WTC11 (cell line): ENCODE measurements around the gene MACROD2. TPM values are rescaled to one million over a fixed set of nuclear protein-coding genes. Genes with fewer than 3 reads are reported as not detected.

Experiments
- ATAC-seq: fragments of 200-7000 bp; cut with Tn5 transposase; 2 replicates; pipeline ENCODE4 v1.10.0; 2021; ENCODE audit warnings: mild to moderate bottlenecking, moderate library complexity
- CTCF ChIA-PET: fragments of 300-600 bp; sonication (Branson Sonifier 250); formaldehyde crosslinking; loops from one replicate; lab custom pipeline; 2021; ENCODE audit warnings: antibody characterized with exemption; lab: Charles Lee
- POLR2A ChIA-PET: fragments of 350-600 bp; sonication (Branson Sonifier 250); formaldehyde crosslinking; loops from one replicate; lab custom pipeline; 2021; ENCODE audit warnings: antibody characterized with exemption; lab: Charles Lee
- DNase-seq: peaks from one replicate; pipeline ENCODE4 v3.0.0; 2021; ENCODE audit warnings: low spot score
- H3K27ac Mint-ChIP-seq: 2 replicates; pipeline ENCODE4 v1.8.0; 2021; ENCODE audit warnings: mixed read lengths
- H3K27me3 Mint-ChIP-seq: 2 replicates; pipeline ENCODE4 v1.8.0; 2021; ENCODE audit warnings: low read depth, mild to moderate bottlenecking, moderate library complexity, mixed read lengths
- H3K36me3 Mint-ChIP-seq: 2 replicates; pipeline ENCODE4 v1.8.0; 2021; ENCODE audit warnings: mixed read lengths
- H3K4me1 Mint-ChIP-seq: 2 replicates; pipeline ENCODE4 v1.8.0; 2022; ENCODE audit warnings: mixed read lengths
- H3K4me3 Mint-ChIP-seq: 2 replicates; pipeline ENCODE4 v1.8.0; 2021; ENCODE audit warnings: mild to moderate bottlenecking, moderate library complexity, mixed read lengths
- H3K9me3 Mint-ChIP-seq: 2 replicates; pipeline ENCODE4 v1.8.0; 2021; ENCODE audit warnings: mixed read lengths
- FOXJ3 ChIP-seq: sonication (generic); formaldehyde crosslinking; IDR thresholded peaks from 2 replicates; pipeline ENCODE4 v1.9.0; 2021; ENCODE audit warnings: missing genetic modification reagents, mild to moderate bottlenecking, borderline replicate concordance
- GABPB1 ChIP-seq: sonication (generic); formaldehyde crosslinking; IDR thresholded peaks from 2 replicates; pipeline ENCODE4 v1.8.1; 2023; ENCODE audit warnings: mild to moderate bottlenecking, missing genetic modification reagents
- HMGXB4 ChIP-seq: sonication (generic); formaldehyde crosslinking; IDR thresholded peaks from 2 replicates; pipeline ENCODE4 v1.8.1; 2023; ENCODE audit warnings: mild to moderate bottlenecking, moderate library complexity, missing genetic modification reagents
- JAZF1 ChIP-seq: fragments of 250-450 bp; sonication (Bioruptor Pico); IDR thresholded peaks from 2 replicates; pipeline ENCODE4 v1.9.0; 2021; ENCODE audit warnings: moderate library complexity, mild to moderate bottlenecking, inconsistent platforms
- MAX ChIP-seq: sonication (generic); formaldehyde crosslinking; IDR thresholded peaks from 2 replicates; pipeline ENCODE4 v1.8.0; 2022; ENCODE audit warnings: mild to moderate bottlenecking, missing genetic modification reagents
- MLX ChIP-seq: sonication (generic); formaldehyde crosslinking; IDR thresholded peaks from 2 replicates; pipeline ENCODE4 v1.8.1; 2023; ENCODE audit warnings: mild to moderate bottlenecking, missing genetic modification reagents, moderate library complexity
- PRRX2 ChIP-seq: fragments of 250-450 bp; sonication (Bioruptor Pico); IDR thresholded peaks from 2 replicates; pipeline ENCODE4 v1.8.0; 2021; ENCODE audit warnings: mild to moderate bottlenecking
- TP53 ChIP-seq: sonication (generic); formaldehyde crosslinking; IDR thresholded peaks from 2 replicates; pipeline ENCODE4 v1.8.1; 2023; ENCODE audit warnings: mild to moderate bottlenecking, missing genetic modification reagents
- ZBTB43 ChIP-seq: sonication (generic); formaldehyde crosslinking; IDR thresholded peaks from 2 replicates; pipeline ENCODE4 v1.8.1; 2023; ENCODE audit warnings: mild to moderate bottlenecking, missing genetic modification reagents
- ZNF121 ChIP-seq: sonication (generic); formaldehyde crosslinking; IDR thresholded peaks from 2 replicates; pipeline ENCODE4 v1.8.0; 2023; ENCODE audit warnings: missing genetic modification reagents
- ZNF232 ChIP-seq: sonication (generic); formaldehyde crosslinking; IDR thresholded peaks from 2 replicates; pipeline ENCODE4 v1.8.0; 2022; ENCODE audit warnings: mild to moderate bottlenecking, missing genetic modification reagents
- total RNA-seq: library from RNA; stranded (reverse); gene quantifications from 3 replicates; pipeline ENCODE4 v1.2.3, GENCODE V29; 2021
- TF ChIP-seq, protein P1 (sequence below): sonication (generic); formaldehyde crosslinking; IDR thresholded peaks from 2 replicates; pipeline ENCODE4 v1.8.0; 2022; ENCODE audit warnings: mild to moderate bottlenecking, missing genetic modification reagents
- TF ChIP-seq, protein P2 (sequence below): fragments of 250-450 bp; sonication (Bioruptor Pico); conservative IDR thresholded peaks from 2 replicates; pipeline ENCODE4 v1.9.0; 2021; ENCODE audit warnings: mild to moderate bottlenecking
- TF ChIP-seq, protein P3 (sequence below): fragments of 250-450 bp; sonication (Bioruptor Pico); IDR thresholded peaks from 2 replicates; pipeline ENCODE4 v1.9.0; 2021; ENCODE audit warnings: mild to moderate bottlenecking
- TF ChIP-seq, protein P4 (sequence below): sonication (generic); formaldehyde crosslinking; IDR thresholded peaks from 2 replicates; pipeline ENCODE4 v1.8.0; 2023; ENCODE audit warnings: missing genetic modification reagents, mild to moderate bottlenecking, borderline replicate concordance
- TF ChIP-seq, protein P5 (sequence below): sonication (generic); formaldehyde crosslinking; IDR thresholded peaks from 2 replicates; pipeline ENCODE4 v1.8.0; 2023; ENCODE audit warnings: missing genetic modification reagents
- TF ChIP-seq, protein P6 (sequence below): sonication (generic); formaldehyde crosslinking; conservative IDR thresholded peaks from 2 replicates; pipeline ENCODE4 v1.8.1; 2023; ENCODE audit warnings: mild to moderate bottlenecking, low read depth, missing genetic modification reagents, moderate library complexity

Gene MACROD2
- total RNA-seq, 1 experiment from 2014 or later, result 4.1 TPM

DNA sequence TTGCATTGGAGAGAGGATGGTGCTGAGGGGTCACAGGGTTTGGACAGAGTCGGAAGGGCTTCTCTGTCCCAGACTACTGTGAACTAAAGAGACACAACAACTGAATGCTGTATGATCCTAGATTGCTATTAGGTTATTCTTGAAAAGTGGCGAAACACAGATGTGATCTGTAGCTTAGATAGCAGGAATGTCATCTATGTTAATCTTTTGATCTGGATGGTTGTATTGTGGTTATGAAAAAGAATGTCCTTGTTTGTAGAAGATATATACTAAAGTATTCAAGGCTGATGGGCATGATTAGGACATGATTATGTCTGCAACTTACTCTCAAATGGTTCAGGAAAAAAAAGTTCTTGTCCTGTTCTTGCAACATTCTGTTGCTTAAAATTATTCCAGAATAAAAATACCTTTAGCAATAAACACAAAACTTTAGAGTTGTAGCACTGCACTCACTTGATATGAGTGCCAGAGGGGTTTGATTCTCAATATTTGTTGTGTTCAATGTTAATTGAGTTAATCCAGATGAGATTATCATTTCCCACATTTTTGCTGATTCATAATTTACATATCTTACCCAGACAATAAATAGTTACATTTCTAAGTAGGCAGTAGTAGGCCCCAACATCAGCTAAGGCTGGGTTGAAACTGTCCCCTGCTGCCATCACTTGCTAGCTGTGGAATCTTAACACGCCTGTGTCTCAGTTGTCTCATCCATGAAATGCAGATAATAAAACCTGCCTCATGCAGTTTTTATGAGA is 1932.8 kb downstream of the MACROD2 start:
- DNase-seq (no peak), ATAC-seq (no peak)
- Mint-ChIP-seq H3K4me1 (no peaks in the 10 kb centered on the region), H3K27ac (no peak overlapping the region), H3K36me3 (no peaks in the 10 kb centered on the region), H3K27me3 (no peaks in the 10 kb centered on the region; the same call in 1 of the 2 replicates), H3K4me3 (no peak overlapping the region), H3K9me3 (peaks cover 14% of the 10 kb centered on the region)
- CTCF ChIA-PET, result no interaction called here
- TF ChIP-seq, protein P1, sequence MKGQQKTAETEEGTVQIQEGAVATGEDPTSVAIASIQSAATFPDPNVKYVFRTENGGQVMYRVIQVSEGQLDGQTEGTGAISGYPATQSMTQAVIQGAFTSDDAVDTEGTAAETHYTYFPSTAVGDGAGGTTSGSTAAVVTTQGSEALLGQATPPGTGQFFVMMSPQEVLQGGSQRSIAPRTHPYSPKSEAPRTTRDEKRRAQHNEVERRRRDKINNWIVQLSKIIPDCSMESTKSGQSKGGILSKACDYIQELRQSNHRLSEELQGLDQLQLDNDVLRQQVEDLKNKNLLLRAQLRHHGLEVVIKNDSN (CRISPR knock-in tag), result no peak
- TF ChIP-seq MLX (CRISPR knock-in tag) (no peak), GABPB1 (CRISPR knock-in tag) (no peak), HMGXB4 (CRISPR knock-in tag) (no peak), PRRX2 (no peak), ZNF121 (no peak), FOXJ3 (no peak), TP53 (no peak), ZNF232 (CRISPR knock-in tag) (no peak), JAZF1 (CRISPR knock-in tag) (no peak), MAX (CRISPR knock-in tag) (no peak), ZBTB43 (CRISPR knock-in tag) (no peak)
- TF ChIP-seq, protein P2, sequence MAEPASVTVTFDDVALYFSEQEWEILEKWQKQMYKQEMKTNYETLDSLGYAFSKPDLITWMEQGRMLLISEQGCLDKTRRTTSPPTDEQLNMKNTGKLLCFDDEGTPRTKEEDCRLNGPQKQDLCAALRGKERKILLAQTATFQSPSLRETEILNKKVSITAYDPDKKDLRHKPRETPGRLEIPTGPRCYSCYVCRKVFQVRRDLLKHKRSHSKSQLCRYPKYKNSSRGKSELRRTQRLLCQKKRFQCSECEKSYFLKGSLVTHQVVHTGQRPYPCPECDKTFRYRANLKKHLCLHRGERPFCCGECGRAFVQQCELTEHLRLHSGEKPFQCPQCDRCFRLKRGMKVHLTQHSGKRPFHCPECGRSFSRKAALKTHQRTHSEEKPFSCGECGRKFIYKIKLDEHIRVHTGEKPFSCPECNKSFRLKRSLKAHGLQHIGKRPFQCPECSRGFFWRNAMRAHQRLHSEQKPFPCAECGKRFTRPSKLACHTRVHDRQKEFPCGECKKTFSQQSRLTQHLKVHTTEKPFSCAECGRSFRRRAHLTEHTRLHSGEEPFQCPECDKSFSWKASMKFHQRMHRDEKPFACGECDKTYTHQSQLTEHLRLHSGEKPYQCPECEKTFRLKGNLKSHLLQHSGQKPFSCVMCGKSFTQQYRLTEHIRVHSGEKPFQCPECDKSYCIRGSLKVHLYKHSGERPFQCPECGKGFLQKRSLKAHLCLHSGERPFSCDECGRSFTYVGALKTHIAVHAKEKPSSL (CRISPR knock-in tag), result no peak
- TF ChIP-seq, protein P3, sequence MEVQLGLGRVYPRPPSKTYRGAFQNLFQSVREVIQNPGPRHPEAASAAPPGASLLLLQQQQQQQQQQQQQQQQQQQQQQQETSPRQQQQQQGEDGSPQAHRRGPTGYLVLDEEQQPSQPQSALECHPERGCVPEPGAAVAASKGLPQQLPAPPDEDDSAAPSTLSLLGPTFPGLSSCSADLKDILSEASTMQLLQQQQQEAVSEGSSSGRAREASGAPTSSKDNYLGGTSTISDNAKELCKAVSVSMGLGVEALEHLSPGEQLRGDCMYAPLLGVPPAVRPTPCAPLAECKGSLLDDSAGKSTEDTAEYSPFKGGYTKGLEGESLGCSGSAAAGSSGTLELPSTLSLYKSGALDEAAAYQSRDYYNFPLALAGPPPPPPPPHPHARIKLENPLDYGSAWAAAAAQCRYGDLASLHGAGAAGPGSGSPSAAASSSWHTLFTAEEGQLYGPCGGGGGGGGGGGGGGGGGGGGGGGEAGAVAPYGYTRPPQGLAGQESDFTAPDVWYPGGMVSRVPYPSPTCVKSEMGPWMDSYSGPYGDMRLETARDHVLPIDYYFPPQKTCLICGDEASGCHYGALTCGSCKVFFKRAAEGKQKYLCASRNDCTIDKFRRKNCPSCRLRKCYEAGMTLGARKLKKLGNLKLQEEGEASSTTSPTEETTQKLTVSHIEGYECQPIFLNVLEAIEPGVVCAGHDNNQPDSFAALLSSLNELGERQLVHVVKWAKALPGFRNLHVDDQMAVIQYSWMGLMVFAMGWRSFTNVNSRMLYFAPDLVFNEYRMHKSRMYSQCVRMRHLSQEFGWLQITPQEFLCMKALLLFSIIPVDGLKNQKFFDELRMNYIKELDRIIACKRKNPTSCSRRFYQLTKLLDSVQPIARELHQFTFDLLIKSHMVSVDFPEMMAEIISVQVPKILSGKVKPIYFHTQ (CRISPR knock-in tag), result no peak
- TF ChIP-seq, protein P4, sequence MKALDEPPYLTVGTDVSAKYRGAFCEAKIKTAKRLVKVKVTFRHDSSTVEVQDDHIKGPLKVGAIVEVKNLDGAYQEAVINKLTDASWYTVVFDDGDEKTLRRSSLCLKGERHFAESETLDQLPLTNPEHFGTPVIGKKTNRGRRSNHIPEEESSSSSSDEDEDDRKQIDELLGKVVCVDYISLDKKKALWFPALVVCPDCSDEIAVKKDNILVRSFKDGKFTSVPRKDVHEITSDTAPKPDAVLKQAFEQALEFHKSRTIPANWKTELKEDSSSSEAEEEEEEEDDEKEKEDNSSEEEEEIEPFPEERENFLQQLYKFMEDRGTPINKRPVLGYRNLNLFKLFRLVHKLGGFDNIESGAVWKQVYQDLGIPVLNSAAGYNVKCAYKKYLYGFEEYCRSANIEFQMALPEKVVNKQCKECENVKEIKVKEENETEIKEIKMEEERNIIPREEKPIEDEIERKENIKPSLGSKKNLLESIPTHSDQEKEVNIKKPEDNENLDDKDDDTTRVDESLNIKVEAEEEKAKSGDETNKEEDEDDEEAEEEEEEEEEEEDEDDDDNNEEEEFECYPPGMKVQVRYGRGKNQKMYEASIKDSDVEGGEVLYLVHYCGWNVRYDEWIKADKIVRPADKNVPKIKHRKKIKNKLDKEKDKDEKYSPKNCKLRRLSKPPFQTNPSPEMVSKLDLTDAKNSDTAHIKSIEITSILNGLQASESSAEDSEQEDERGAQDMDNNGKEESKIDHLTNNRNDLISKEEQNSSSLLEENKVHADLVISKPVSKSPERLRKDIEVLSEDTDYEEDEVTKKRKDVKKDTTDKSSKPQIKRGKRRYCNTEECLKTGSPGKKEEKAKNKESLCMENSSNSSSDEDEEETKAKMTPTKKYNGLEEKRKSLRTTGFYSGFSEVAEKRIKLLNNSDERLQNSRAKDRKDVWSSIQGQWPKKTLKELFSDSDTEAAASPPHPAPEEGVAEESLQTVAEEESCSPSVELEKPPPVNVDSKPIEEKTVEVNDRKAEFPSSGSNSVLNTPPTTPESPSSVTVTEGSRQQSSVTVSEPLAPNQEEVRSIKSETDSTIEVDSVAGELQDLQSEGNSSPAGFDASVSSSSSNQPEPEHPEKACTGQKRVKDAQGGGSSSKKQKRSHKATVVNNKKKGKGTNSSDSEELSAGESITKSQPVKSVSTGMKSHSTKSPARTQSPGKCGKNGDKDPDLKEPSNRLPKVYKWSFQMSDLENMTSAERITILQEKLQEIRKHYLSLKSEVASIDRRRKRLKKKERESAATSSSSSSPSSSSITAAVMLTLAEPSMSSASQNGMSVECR (CRISPR knock-in tag), result no peak
- TF ChIP-seq, protein P5, sequence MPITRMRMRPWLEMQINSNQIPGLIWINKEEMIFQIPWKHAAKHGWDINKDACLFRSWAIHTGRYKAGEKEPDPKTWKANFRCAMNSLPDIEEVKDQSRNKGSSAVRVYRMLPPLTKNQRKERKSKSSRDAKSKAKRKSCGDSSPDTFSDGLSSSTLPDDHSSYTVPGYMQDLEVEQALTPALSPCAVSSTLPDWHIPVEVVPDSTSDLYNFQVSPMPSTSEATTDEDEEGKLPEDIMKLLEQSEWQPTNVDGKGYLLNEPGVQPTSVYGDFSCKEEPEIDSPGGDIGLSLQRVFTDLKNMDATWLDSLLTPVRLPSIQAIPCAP (CRISPR knock-in tag), result no peak
- TF ChIP-seq, protein P6, sequence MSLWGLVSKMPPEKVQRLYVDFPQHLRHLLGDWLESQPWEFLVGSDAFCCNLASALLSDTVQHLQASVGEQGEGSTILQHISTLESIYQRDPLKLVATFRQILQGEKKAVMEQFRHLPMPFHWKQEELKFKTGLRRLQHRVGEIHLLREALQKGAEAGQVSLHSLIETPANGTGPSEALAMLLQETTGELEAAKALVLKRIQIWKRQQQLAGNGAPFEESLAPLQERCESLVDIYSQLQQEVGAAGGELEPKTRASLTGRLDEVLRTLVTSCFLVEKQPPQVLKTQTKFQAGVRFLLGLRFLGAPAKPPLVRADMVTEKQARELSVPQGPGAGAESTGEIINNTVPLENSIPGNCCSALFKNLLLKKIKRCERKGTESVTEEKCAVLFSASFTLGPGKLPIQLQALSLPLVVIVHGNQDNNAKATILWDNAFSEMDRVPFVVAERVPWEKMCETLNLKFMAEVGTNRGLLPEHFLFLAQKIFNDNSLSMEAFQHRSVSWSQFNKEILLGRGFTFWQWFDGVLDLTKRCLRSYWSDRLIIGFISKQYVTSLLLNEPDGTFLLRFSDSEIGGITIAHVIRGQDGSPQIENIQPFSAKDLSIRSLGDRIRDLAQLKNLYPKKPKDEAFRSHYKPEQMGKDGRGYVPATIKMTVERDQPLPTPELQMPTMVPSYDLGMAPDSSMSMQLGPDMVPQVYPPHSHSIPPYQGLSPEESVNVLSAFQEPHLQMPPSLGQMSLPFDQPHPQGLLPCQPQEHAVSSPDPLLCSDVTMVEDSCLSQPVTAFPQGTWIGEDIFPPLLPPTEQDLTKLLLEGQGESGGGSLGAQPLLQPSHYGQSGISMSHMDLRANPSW, result no peak
- POLR2A ChIA-PET, result no interaction called here
